Measurements from ENCODE around the gene NFE2. TPM values are rescaled to one million over a fixed set of nuclear protein-coding genes. Genes with fewer than 3 reads are reported as not detected.

NFE2 gene
- polyA plus RNA-seq, 1 donor (not counting 4 experiments of a cell fraction or from before 2014, with no cell fraction given), result 0.25 TPM

GRCh38 chr12:54266852-54267251, 34.0 kb downstream of the NFE2 start:
- no peak overlapping the region for H2AFZ ChIP-seq (ENCODE audit: control insufficient read depth, low read length)
- H3K27me3 ChIP-seq (ENCODE audit: control insufficient read depth, extremely low read depth, insufficient read depth, low read length), result no peaks in the 10 kb centered on the region
- dilution Hi-C loops (cut with MboI; ENCODE audit: extremely low pct_ligation_motif_present, low sequenced_read_pairs), result no loop called here
- peaks cover 7% of the 10 kb centered on the region for H3K79me2 ChIP-seq (ENCODE audit: control insufficient read depth, insufficient read depth, low read length)
- H3K9ac ChIP-seq (ENCODE audit: control insufficient read depth, extremely low read depth, insufficient read depth, low read length), result no peak overlapping the region
- H3K4me2 ChIP-seq (ENCODE audit: control insufficient read depth, extremely low read depth, insufficient read depth, low read depth, low read length), result no peak overlapping the region
- H3K9me1 ChIP-seq (ENCODE audit: control insufficient read depth, extremely low read depth, insufficient read depth, low read length), result no peaks in the 10 kb centered on the region
- H4K20me1 ChIP-seq (ENCODE audit: control insufficient read depth, extremely low read depth, insufficient read depth, low read length), result no peaks in the 10 kb centered on the region
- no peak for FAIRE-seq
- TF ChIP-seq CTCF (optimal IDR thresholded peaks at IDR 0.05 in 1 of 3, IDR thresholded peaks at IDR 0.05 in 1 of 3, conservative IDR thresholded peaks at IDR 0.05 in 1 of 3; ENCODE audit: extremely low read depth in 1 of 3, insufficient read depth in 2 of 3, low read length in 3 of 3) (no peak), EZH2 (IDR thresholded peaks at IDR 0.05; ENCODE audit: low read length) (no peak)
- no peaks in the 10 kb centered on the region for H3K36me3 ChIP-seq (ENCODE audit: control insufficient read depth in 2 of 2, extremely low read depth in 1 of 2, insufficient read depth in 2 of 2, low read length in 2 of 2)
- H3K4me1 ChIP-seq (ENCODE audit: control insufficient read depth, extremely low read depth, insufficient read depth, low read length), result peaks cover 11% of the 10 kb centered on the region
- DNase-seq (ENCODE audit: low read depth, low spot score), result no peak
- H3K4me3 ChIP-seq (ENCODE audit: control insufficient read depth in 2 of 3, extremely low read depth in 1 of 3, insufficient read depth in 2 of 3, low read depth in 1 of 3, low read length in 3 of 3), result no peak overlapping the region
- no peak overlapping the region for H3K27ac ChIP-seq (ENCODE audit: control insufficient read depth, insufficient read depth, low read length)
- H3K9me3 ChIP-seq (ENCODE audit: control insufficient read depth, low read depth, low read length), result no peaks in the 10 kb centered on the region

- no peak overlapping the region for H3K27ac ChIP-seq (ENCODE audit: control insufficient read depth, insufficient read depth, low read length)
- FAIRE-seq (no peak), DNase-seq (ENCODE audit: low read depth, low spot score) (no peak)
- H3K27me3 ChIP-seq (ENCODE audit: control insufficient read depth, extremely low read depth, insufficient read depth, low read length), result no peaks in the 10 kb centered on the region
- H3K36me3 ChIP-seq (ENCODE audit: control insufficient read depth in 2 of 2, extremely low read depth in 1 of 2, insufficient read depth in 2 of 2, low read length in 2 of 2), result no peaks in the 10 kb centered on the region
- TF ChIP-seq EZH2 (IDR thresholded peaks at IDR 0.05; ENCODE audit: low read length), result no peak
- peaks cover 13% of the 10 kb centered on the region for H3K4me1 ChIP-seq (ENCODE audit: control insufficient read depth, extremely low read depth, insufficient read depth, low read length)
- peaks cover 12% of the 10 kb centered on the region for H3K79me2 ChIP-seq (ENCODE audit: control insufficient read depth, insufficient read depth, low read length)
- H4K20me1 ChIP-seq (ENCODE audit: control insufficient read depth, extremely low read depth, insufficient read depth, low read length), result no peaks in the 10 kb centered on the region
- no peaks in the 10 kb centered on the region for H3K9me3 ChIP-seq (ENCODE audit: control insufficient read depth, low read depth, low read length)
- dilution Hi-C loops (cut with MboI; ENCODE audit: extremely low pct_ligation_motif_present, low sequenced_read_pairs), result no loop called here
- no peak overlapping the region for H3K4me2 ChIP-seq (ENCODE audit: control insufficient read depth, extremely low read depth, insufficient read depth, low read depth, low read length)
- H3K9me1 ChIP-seq (ENCODE audit: control insufficient read depth, extremely low read depth, insufficient read depth, low read length), result no peaks in the 10 kb centered on the region
- no peak overlapping the region for H3K4me3 ChIP-seq (ENCODE audit: control insufficient read depth in 2 of 3, extremely low read depth in 1 of 3, insufficient read depth in 2 of 3, low read depth in 1 of 3, low read length in 3 of 3)
- H3K9ac ChIP-seq (ENCODE audit: control insufficient read depth, extremely low read depth, insufficient read depth, low read length), result no peak overlapping the region
- no peak overlapping the region for H2AFZ ChIP-seq (ENCODE audit: control insufficient read depth, low read length)
Observed at GRCh38 chr12:54265364-54265812, 35.4 kb downstream of the NFE2 start.

- Histone ChIP-seq H3K4me1 (ENCODE audit: control insufficient read depth, extremely low read depth, insufficient read depth, low read length) (peaks cover 32% of the 10 kb centered on the region), H3K4me3 (ENCODE audit: control insufficient read depth in 2 of 3, extremely low read depth in 1 of 3, insufficient read depth in 2 of 3, low read depth in 1 of 3, low read length in 3 of 3) (no peak overlapping the region), H3K79me2 (ENCODE audit: control insufficient read depth, insufficient read depth, low read length) (peaks cover 16% of the 10 kb centered on the region), H3K27ac (ENCODE audit: control insufficient read depth, insufficient read depth, low read length) (no peak overlapping the region), H3K27me3 (ENCODE audit: control insufficient read depth, extremely low read depth, insufficient read depth, low read length) (no peaks in the 10 kb centered on the region), H3K9me1 (ENCODE audit: control insufficient read depth, extremely low read depth, insufficient read depth, low read length) (no peaks in the 10 kb centered on the region), H3K36me3 (ENCODE audit: control insufficient read depth in 2 of 2, extremely low read depth in 1 of 2, insufficient read depth in 2 of 2, low read length in 2 of 2) (peaks cover 0 to under 1% of the 10 kb centered on the region in 2 experiments), H3K4me2 (ENCODE audit: control insufficient read depth, extremely low read depth, insufficient read depth, low read depth, low read length) (no peak overlapping the region), H3K9me3 (ENCODE audit: control insufficient read depth, low read depth, low read length) (no peaks in the 10 kb centered on the region), H4K20me1 (ENCODE audit: control insufficient read depth, extremely low read depth, insufficient read depth, low read length) (no peaks in the 10 kb centered on the region), H2AFZ (ENCODE audit: control insufficient read depth, low read length) (no peak overlapping the region), H3K9ac (ENCODE audit: control insufficient read depth, extremely low read depth, insufficient read depth, low read length) (no peak overlapping the region)
- TF ChIP-seq EZH2 (IDR thresholded peaks at IDR 0.05; ENCODE audit: low read length), result no peak
- TF ChIP-seq CTCF (optimal IDR thresholded peaks at IDR 0.05 in 1 of 3, IDR thresholded peaks at IDR 0.05 in 1 of 3, conservative IDR thresholded peaks at IDR 0.05 in 1 of 3; ENCODE audit: extremely low read depth in 1 of 3, insufficient read depth in 2 of 3, low read length in 3 of 3), result no peak
- dilution Hi-C loops (cut with MboI; ENCODE audit: extremely low pct_ligation_motif_present, low sequenced_read_pairs), result no loop called here
- FAIRE-seq (peak; percentile 46), DNase-seq (ENCODE audit: low read depth, low spot score) (no peak)
Observed at GRCh38 chr12:54262403-54262925, 38.4 kb downstream of the NFE2 start.

Data from keratinocyte (primary cell).